Ascending aorta (tissue), 2 donors: ENCODE data around the gene ADCY1. TPM values are rescaled to one million over a fixed set of nuclear protein-coding genes. Genes with fewer than 3 reads are reported as not detected.
A peak's percentile ranks its signal among the peaks of the same experiment; 100 is the strongest.

ENCODE experiments used
- DNase-seq, 2 donors: peaks; one replicate each; pipeline ENCODE4 v3.0.0-alpha.2; 2019; ENCODE audit warnings: low spot score in 2 of 2
- H3K27ac ChIP-seq, 2 donors: fragments of 200-600 bp; sonication (generic); one replicate each; pipeline ENCODE4 v1.5.1; 2016 to 2017; ENCODE audit warnings: mild to moderate bottlenecking in 1 of 2
- H3K27me3 ChIP-seq: fragments of 200-600 bp; sonication (generic); one replicate; pipeline ENCODE4 v1.5.1; 2017
- H3K36me3 ChIP-seq, 2 donors: fragments of 200-600 bp; sonication (generic); one replicate each; pipeline ENCODE4 v1.5.1; 2016
- H3K4me1 ChIP-seq, 2 donors: fragments of 200-600 bp; sonication (generic); one replicate each; pipeline ENCODE4 v1.5.1; 2016 to 2017; ENCODE audit warnings: mild to moderate bottlenecking in 1 of 2
- H3K4me3 ChIP-seq, 2 donors: fragments of 200-600 bp; sonication (generic); one replicate each; pipeline ENCODE4 v1.5.1; 2016 to 2017; ENCODE audit warnings: mild to moderate bottlenecking in 1 of 2
- H3K9me3 ChIP-seq, 2 donors: fragments of 200-600 bp; sonication (generic); one replicate each; pipeline ENCODE4 v1.5.1; 2016
- CTCF ChIP-seq, 3 experiments: fragments of 200-600 bp in 2 of 3; fragments of 450-650 bp in 1 of 3; sonication (generic) in 2 of 3; IDR thresholded peaks; one replicate each; pipeline ENCODE4 v1.5.1; 2016 to 2019; ENCODE audit warnings: antibody characterized with exemption in 3 of 3, mild to moderate bottlenecking in 1 of 3, moderate library complexity in 1 of 3
- intact Hi-C: fragments of 100-400 bp; cut with DNase I; formaldehyde crosslinking; loops from one replicate; pipeline ENCODE4 v1.15.1; 2023
- total RNA-seq: library from RNA; depleted of rRNA; stranded (reverse); fragments of >200 nt; gene quantifications from one replicate; pipeline ENCODE4 v1.1.0, GENCODE V29; 2016

The ADCY1 gene
- total RNA-seq, 1 donor from 2014 or later: 3.6 TPM

- Histone ChIP-seq H3K9me3 (no peaks in the 10 kb centered on the region), H3K36me3 (no peaks in the 10 kb centered on the region), H3K27me3 (no peaks in the 10 kb centered on the region), H3K4me3 (no peak overlapping the region), H3K4me1 (peaks cover 0 to 4% of the 10 kb centered on the region in 2 donors), H3K27ac (no peak overlapping the region)
- intact Hi-C loops: no loop called here
- no peak for TF ChIP-seq CTCF (IDR thresholded peaks at IDR 0.05)
- peak in 1 of 2 donors; percentile 22 for DNase-seq
Observed at GRCh38 chr7:45579391-45579801, 5.2 kb downstream of the ADCY1 start.

- Histone ChIP-seq H3K4me3 (no peak overlapping the region), H3K4me1 (no peaks in the 10 kb centered on the region), H3K9me3 (no peaks in the 10 kb centered on the region), H3K27ac (no peak overlapping the region), H3K27me3 (no peaks in the 10 kb centered on the region), H3K36me3 (no peaks in the 10 kb centered on the region)
- TF ChIP-seq CTCF (IDR thresholded peaks at IDR 0.05): no peak
- intact Hi-C loops: no loop called here
- peak in 1 of 2 donors; percentile 50 for DNase-seq
Observed at GRCh38 chr7:45580053-45580872, 6.1 kb downstream of the ADCY1 start.

- Histone ChIP-seq H3K4me3 (no peak overlapping the region), H3K27ac (no peak overlapping the region), H3K36me3 (no peaks in the 10 kb centered on the region), H3K4me1 (no peaks in the 10 kb centered on the region), H3K9me3 (no peaks in the 10 kb centered on the region), H3K27me3 (no peaks in the 10 kb centered on the region)
- intact Hi-C loops: no loop called here
- peak in 1 of 2 donors; percentile 28 for DNase-seq
- TF ChIP-seq CTCF (IDR thresholded peaks at IDR 0.05): no peak
Observed at GRCh38 chr7:45581271-45581780, 7.2 kb downstream of the ADCY1 start.

- H3K27ac ChIP-seq: no peak overlapping the region
- intact Hi-C loops: no loop called here
- no peaks in the 10 kb centered on the region for H3K4me1 ChIP-seq
- H3K9me3 ChIP-seq: no peaks in the 10 kb centered on the region
- H3K27me3 ChIP-seq: no peaks in the 10 kb centered on the region
- no peak for TF ChIP-seq CTCF (IDR thresholded peaks at IDR 0.05)
- no peak overlapping the region for H3K4me3 ChIP-seq
- no peaks in the 10 kb centered on the region for H3K36me3 ChIP-seq
- peak in 1 of 2 donors; percentile 27 for DNase-seq
Observed at GRCh38 chr7:45582136-45582749, 8.1 kb downstream of the ADCY1 start.

GRCh38 chr7:45582868-45583277, 8.7 kb downstream of the ADCY1 start:
- intact Hi-C loops: no loop called here
- Histone ChIP-seq H3K27ac (no peak overlapping the region), H3K27me3 (no peaks in the 10 kb centered on the region), H3K36me3 (no peaks in the 10 kb centered on the region), H3K4me3 (no peak overlapping the region), H3K9me3 (no peaks in the 10 kb centered on the region), H3K4me1 (no peaks in the 10 kb centered on the region)
- DNase-seq: no peak
- no peak for TF ChIP-seq CTCF (IDR thresholded peaks at IDR 0.05)
